Measurements from ENCODE around the gene MATN3. TPM values are rescaled to one million over a fixed set of nuclear protein-coding genes. Genes with fewer than 3 reads are reported as not detected.
A peak's percentile ranks its signal among the peaks of the same experiment; 100 is the strongest.

Gene MATN3
- total RNA-seq, 2 experiments from 2014 or later: not detected

DNA sequence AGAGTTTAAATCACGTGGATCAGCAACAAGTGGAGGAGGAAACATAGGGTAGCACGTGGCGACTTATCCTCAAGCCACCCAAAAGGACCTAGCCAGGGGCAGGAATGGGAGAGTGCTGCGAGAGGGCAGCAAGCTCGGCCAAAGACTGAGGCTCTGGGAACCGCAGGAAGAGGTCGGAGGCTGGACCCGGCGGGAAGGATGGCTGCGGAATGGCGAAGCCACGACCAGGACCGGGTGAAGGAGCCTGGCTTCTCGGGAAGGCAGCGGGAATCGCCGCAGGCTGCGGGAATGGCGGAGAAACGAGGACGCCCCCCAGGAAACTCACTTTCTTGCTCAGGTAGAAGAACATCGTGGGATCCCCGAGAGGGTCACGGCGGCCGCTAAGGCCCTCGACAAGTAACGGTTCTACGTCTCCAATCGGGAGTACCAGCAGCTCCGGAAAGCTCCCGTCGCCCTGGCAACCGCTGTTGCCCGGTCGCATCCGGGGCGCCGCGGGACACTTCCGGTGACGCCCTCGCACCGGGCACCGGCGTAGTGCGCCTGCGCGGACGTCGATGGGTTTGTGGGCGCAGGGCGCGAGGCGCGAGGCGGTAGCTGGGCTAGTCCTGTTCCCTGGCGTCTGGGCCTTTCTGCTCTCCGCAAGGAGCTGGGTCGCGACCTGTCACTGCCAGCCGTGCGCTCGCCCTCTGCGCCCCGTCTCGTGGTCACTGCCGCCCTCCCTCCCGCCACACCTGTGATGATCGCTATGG lies 22.6 kb downstream of the MATN3 start, which contains the start of gene WDR35:
Gene WDR35 (minus strand): TSS at position 439 of the 749 bp plus-strand sequence. CDS start 90 bp downstream, at position 349.
- peak within 1 kb of the TSS; percentile 87 for H3K4me3 Mint-ChIP-seq
- H3K9me3 Mint-ChIP-seq: no peaks in the 10 kb centered on the region
- intact Hi-C loops (cut with micrococcal nuclease): loop anchor here (1.0 to 5.0 kb wide), 5 partner anchors 61 to 1430 kb away; partner anchors contain the start of genes LAPTM4A, PUM2, RDH14 and TTC32
- CTCF ChIA-PET: interaction anchor here (0.6 to 2.2 kb wide), 3 partner anchors 25 to 435 kb away, joined by 4 to 10 read pairs (median 4); no protein-coding TSS in a partner anchor
- peaks cover 28% of the 10 kb centered on the region for H3K4me1 Mint-ChIP-seq (ENCODE audit: low read depth)
- peaks cover 13% of the 10 kb centered on the region for H3K27me3 Mint-ChIP-seq (ENCODE audit: low read depth)
- peaks cover 13% of the 10 kb centered on the region for H3K36me3 Mint-ChIP-seq (ENCODE audit: low read depth)
- H3K27ac Mint-ChIP-seq: peak within 1 kb of the TSS; percentile 54
- peak; percentile 91 for DNase-seq

- intact Hi-C loops (cut with micrococcal nuclease): no loop called here
- Mint-ChIP-seq H3K36me3 (ENCODE audit: low read depth) (peaks cover 13% of the 10 kb centered on the region), H3K27ac (peak overlapping the region; percentile 54), H3K9me3 (no peaks in the 10 kb centered on the region), H3K27me3 (ENCODE audit: low read depth) (peaks cover 13% of the 10 kb centered on the region), H3K4me1 (ENCODE audit: low read depth) (peaks cover 28% of the 10 kb centered on the region), H3K4me3 (peak overlapping the region; percentile 87)
- CTCF ChIA-PET: interaction anchor here (0.6 to 2.2 kb wide), 3 partner anchors 26 to 435 kb away, joined by 4 to 10 read pairs (median 4); no protein-coding TSS in a partner anchor
- DNase-seq: no peak
These were observed 23.2 kb downstream of the MATN3 start for GRCh38 chr2:19989342-19989666.

DNA sequence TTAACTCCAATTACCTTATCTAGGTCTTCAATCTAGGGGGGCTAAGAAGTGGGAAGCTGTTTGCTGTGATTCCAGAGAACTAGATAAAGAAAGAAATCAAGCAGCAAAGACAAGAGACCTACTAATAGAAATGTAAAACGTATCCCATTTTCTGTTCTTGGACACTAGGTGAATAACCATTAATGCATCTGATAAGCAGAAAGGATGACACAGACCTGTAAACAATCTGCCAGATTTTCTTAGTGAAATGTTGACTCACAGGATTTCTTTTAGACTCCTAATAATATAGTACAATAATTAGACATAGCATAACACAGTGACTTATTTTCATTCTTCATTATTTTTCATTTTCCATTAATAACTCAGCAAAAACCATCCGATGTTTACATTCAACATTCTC lies 23.9 kb downstream of the MATN3 start:
- H3K27ac Mint-ChIP-seq: no peak overlapping the region
- no peaks in the 10 kb centered on the region for H3K9me3 Mint-ChIP-seq
- no peak for DNase-seq
- CTCF ChIA-PET: interaction anchor here (0.6 to 2.2 kb wide), 2 partner anchors 27 to 205 kb away, joined by 4 to 10 read pairs; no protein-coding TSS in a partner anchor
- H3K4me1 Mint-ChIP-seq (ENCODE audit: low read depth): peaks cover 28% of the 10 kb centered on the region
- peaks cover 13% of the 10 kb centered on the region for H3K36me3 Mint-ChIP-seq (ENCODE audit: low read depth)
- intact Hi-C loops (cut with micrococcal nuclease): no loop called here
- H3K27me3 Mint-ChIP-seq (ENCODE audit: low read depth): peaks cover 12% of the 10 kb centered on the region
- H3K4me3 Mint-ChIP-seq: peak overlapping the region; percentile 87

GRCh38 chr2:19987936-19988335 lies 24.5 kb downstream of the MATN3 start:
- Mint-ChIP-seq H3K4me1 (ENCODE audit: low read depth) (peaks cover 28% of the 10 kb centered on the region), H3K9me3 (no peaks in the 10 kb centered on the region), H3K27ac (no peak overlapping the region), H3K27me3 (ENCODE audit: low read depth) (peaks cover 7% of the 10 kb centered on the region), H3K4me3 (no peak overlapping the region), H3K36me3 (ENCODE audit: low read depth) (peaks cover 13% of the 10 kb centered on the region)
- intact Hi-C loops (cut with micrococcal nuclease): no loop called here
- CTCF ChIA-PET: interaction anchor here (0.6 kb wide), 1 partner anchor 121 kb away, joined by 3 read pairs; no protein-coding TSS in a partner anchor
- no peak for DNase-seq

GRCh38 chr2:19982268-19982667 lies 30.2 kb downstream of the MATN3 start:
- Mint-ChIP-seq H3K4me1 (ENCODE audit: low read depth) (peaks cover 2% of the 10 kb centered on the region), H3K4me3 (no peak overlapping the region), H3K9me3 (no peaks in the 10 kb centered on the region), H3K27ac (no peak overlapping the region), H3K36me3 (ENCODE audit: low read depth) (peaks cover 27% of the 10 kb centered on the region), H3K27me3 (ENCODE audit: low read depth) (no peaks in the 10 kb centered on the region)
- intact Hi-C loops (cut with micrococcal nuclease): no loop called here
- CTCF ChIA-PET: no interaction called here
- DNase-seq: no peak

GRCh38 chr2:19979932-19980331 lies 32.5 kb downstream of the MATN3 start:
- Mint-ChIP-seq H3K27me3 (ENCODE audit: low read depth) (no peaks in the 10 kb centered on the region), H3K4me3 (no peak overlapping the region), H3K9me3 (no peaks in the 10 kb centered on the region), H3K4me1 (ENCODE audit: low read depth) (no peaks in the 10 kb centered on the region), H3K27ac (no peak overlapping the region), H3K36me3 (ENCODE audit: low read depth) (peaks cover 16% of the 10 kb centered on the region)
- CTCF ChIA-PET: interaction anchor here (0.7 to 1.0 kb wide), 2 partner anchors 36 to 48 kb away, joined by 3 to 5 read pairs; no protein-coding TSS in a partner anchor
- intact Hi-C loops (cut with micrococcal nuclease): no loop called here
- DNase-seq: no peak

DNA sequence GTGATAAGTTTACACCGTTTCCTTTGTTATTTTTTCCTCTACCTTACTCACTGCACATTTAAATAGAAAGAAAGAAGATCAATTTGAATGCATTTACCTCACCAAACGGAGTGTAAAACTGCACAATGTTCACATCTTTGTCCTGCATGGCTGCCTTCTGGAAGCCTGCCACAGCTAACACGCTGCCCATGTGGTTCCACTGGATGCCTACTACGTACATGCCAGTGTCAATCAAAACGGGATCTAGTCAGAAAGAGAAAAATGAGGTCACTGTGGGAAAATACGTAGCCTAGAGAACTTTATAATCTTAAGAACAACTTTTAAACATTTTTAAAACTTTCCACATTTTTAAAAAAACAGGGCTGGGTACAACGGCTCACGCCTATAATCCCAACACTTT lies 39.0 kb downstream of the MATN3 start:
- peaks cover 15% of the 10 kb centered on the region for H3K36me3 Mint-ChIP-seq (ENCODE audit: low read depth)
- intact Hi-C loops (cut with micrococcal nuclease): no loop called here
- no peak for DNase-seq
- peaks cover 3% of the 10 kb centered on the region for H3K4me1 Mint-ChIP-seq (ENCODE audit: low read depth)
- no peak overlapping the region for H3K27ac Mint-ChIP-seq
- H3K27me3 Mint-ChIP-seq (ENCODE audit: low read depth): no peaks in the 10 kb centered on the region
- no peak overlapping the region for H3K4me3 Mint-ChIP-seq
- no peaks in the 10 kb centered on the region for H3K9me3 Mint-ChIP-seq
- CTCF ChIA-PET: no interaction called here

- H3K4me3 Mint-ChIP-seq: no peak overlapping the region
- H3K36me3 Mint-ChIP-seq (ENCODE audit: low read depth): peaks cover 14% of the 10 kb centered on the region
- peaks cover 3% of the 10 kb centered on the region for H3K4me1 Mint-ChIP-seq (ENCODE audit: low read depth)
- H3K27me3 Mint-ChIP-seq (ENCODE audit: low read depth): no peaks in the 10 kb centered on the region
- CTCF ChIA-PET: no interaction called here
- intact Hi-C loops (cut with micrococcal nuclease): no loop called here
- no peak for DNase-seq
- H3K27ac Mint-ChIP-seq: no peak overlapping the region
- H3K9me3 Mint-ChIP-seq: no peaks in the 10 kb centered on the region
These were observed 40.8 kb downstream of the MATN3 start for GRCh38 chr2:19971691-19972090.

- no peaks in the 10 kb centered on the region for H3K9me3 Mint-ChIP-seq
- no peaks in the 10 kb centered on the region for H3K27me3 Mint-ChIP-seq (ENCODE audit: low read depth)
- H3K4me3 Mint-ChIP-seq: no peak overlapping the region
- H3K4me1 Mint-ChIP-seq (ENCODE audit: low read depth): no peaks in the 10 kb centered on the region
- intact Hi-C loops (cut with micrococcal nuclease): no loop called here
- CTCF ChIA-PET: no interaction called here
- no peak for DNase-seq
- no peak overlapping the region for H3K27ac Mint-ChIP-seq
- peaks cover 5% of the 10 kb centered on the region for H3K36me3 Mint-ChIP-seq (ENCODE audit: low read depth)
These were observed 49.1 kb downstream of the MATN3 start for GRCh38 chr2:19963386-19963785.

DNA sequence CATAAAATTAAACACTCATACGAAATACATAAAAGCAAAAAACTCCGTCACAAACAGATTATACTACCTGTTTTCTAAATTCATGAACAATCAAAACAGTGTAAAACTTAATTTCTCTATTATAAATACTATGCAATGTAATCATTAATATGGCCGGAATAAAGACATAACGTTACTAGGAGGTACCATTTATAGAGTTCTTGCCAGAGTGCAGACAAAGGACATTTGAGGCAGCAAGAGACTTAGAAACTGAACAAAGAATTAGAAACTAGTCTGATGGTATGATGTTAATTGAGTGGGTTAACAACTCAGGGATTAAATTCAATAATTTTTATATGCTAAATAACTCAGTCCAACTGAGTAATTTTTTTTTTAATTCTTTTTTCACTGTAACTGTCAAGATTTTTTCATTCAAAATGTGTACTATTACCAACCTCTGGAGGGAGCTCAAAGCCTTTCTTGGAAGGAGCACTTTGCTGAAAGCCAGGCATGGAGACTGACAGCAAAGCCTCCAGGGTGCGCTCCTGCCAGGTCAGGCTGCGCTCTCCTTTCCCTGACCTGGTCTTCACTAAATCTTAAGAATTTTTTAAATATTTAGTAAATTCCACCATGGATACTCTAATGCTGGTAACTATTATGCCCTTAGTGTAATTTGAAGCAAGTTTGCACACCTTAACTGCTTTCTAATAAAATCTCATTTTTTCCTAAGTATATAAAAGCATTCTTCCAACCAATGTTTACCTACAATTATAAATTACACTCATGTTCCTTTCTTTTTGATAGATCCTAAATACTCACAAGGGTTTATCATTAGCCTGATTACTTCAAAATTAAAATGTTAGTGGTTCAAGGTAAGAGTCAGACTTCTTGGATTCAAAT lies 56.7 kb downstream of the MATN3 start:
- Mint-ChIP-seq H3K27ac (no peak overlapping the region), H3K4me1 (ENCODE audit: low read depth) (no peaks in the 10 kb centered on the region), H3K27me3 (ENCODE audit: low read depth) (no peaks in the 10 kb centered on the region), H3K9me3 (no peaks in the 10 kb centered on the region), H3K36me3 (ENCODE audit: low read depth) (peaks cover 5% of the 10 kb centered on the region), H3K4me3 (no peak overlapping the region)
- peak; percentile 68 for DNase-seq
- CTCF ChIA-PET: interaction anchor here (0.6 to 1.7 kb wide), 6 partner anchors 11 to 148 kb away, joined by 3 to 6 read pairs (median 3); no protein-coding TSS in a partner anchor
- intact Hi-C loops (cut with micrococcal nuclease): loop anchor here (1.0 to 2.0 kb wide), 4 partner anchors 60 to 687 kb away; partner anchors contain the start of gene SDC1

DNA sequence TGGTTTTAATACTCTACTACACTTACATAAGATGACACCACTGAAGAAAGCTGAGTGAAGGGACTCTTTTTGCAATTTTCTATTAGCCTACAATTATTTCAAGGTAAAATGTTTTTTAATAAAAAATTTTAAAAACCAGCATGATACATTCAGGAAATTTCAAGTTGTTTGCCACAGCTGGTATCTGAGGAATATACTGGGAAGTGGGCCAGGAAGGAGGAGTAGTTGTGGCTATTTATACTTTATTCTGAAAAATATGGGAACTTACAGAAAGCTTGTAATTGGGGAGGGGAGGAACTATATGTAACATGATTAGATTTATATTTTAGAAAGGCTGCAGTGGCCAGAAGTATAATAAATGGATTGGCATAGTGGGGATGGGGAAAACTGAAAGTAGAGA lies 63.4 kb downstream of the MATN3 start:
- Mint-ChIP-seq H3K27ac (no peak overlapping the region), H3K4me1 (ENCODE audit: low read depth) (no peaks in the 10 kb centered on the region), H3K9me3 (no peaks in the 10 kb centered on the region), H3K36me3 (ENCODE audit: low read depth) (peaks cover 10% of the 10 kb centered on the region), H3K27me3 (ENCODE audit: low read depth) (no peaks in the 10 kb centered on the region), H3K4me3 (no peak overlapping the region)
- CTCF ChIA-PET: interaction anchor here (0.7 kb wide), 1 partner anchor 596 kb away, joined by 3 read pairs; no protein-coding TSS in a partner anchor
- no peak for DNase-seq
- intact Hi-C loops (cut with micrococcal nuclease): no loop called here

All from activated naive CD4-positive, alpha-beta T cell treated with anti-CD3 and anti-CD28 coated beads for 36 hours (primary cell).